GM12801 (cell line): ENCODE data around the gene ADISSP.

ENCODE experiments used
- TF ChIP-seq, protein P1 (sequence below): IDR thresholded peaks from one replicate; pipeline ENCODE4 v1.5.1; 2011; ENCODE audit warnings: control low read depth; ENCODE audit not compliant: insufficient read length; ENCODE audit errors: extremely low read depth

Gene ADISSP

DNA sequence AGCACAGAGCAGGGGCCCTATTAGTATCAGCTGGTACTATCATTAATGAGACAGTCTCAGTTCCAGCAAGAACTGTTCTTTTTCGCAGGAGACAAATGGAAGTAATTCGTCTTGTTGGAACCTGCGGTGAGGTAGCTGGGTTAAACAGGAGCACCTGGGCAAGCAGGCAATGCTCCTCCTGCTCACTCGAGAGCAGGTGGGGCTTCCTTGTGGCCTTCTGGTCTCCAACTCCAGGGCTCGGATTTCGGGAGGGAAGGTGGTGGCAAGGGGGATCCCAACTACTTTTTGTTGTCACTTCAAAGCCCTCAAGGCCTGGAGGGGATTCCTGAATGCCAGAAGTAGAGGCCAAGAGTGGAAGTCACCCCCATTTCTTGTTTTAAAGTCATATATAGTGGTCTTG, 15.0 kb upstream of the ADISSP start:
- TF ChIP-seq, protein P1, sequence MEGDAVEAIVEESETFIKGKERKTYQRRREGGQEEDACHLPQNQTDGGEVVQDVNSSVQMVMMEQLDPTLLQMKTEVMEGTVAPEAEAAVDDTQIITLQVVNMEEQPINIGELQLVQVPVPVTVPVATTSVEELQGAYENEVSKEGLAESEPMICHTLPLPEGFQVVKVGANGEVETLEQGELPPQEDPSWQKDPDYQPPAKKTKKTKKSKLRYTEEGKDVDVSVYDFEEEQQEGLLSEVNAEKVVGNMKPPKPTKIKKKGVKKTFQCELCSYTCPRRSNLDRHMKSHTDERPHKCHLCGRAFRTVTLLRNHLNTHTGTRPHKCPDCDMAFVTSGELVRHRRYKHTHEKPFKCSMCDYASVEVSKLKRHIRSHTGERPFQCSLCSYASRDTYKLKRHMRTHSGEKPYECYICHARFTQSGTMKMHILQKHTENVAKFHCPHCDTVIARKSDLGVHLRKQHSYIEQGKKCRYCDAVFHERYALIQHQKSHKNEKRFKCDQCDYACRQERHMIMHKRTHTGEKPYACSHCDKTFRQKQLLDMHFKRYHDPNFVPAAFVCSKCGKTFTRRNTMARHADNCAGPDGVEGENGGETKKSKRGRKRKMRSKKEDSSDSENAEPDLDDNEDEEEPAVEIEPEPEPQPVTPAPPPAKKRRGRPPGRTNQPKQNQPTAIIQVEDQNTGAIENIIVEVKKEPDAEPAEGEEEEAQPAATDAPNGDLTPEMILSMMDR, result no peak

DNA sequence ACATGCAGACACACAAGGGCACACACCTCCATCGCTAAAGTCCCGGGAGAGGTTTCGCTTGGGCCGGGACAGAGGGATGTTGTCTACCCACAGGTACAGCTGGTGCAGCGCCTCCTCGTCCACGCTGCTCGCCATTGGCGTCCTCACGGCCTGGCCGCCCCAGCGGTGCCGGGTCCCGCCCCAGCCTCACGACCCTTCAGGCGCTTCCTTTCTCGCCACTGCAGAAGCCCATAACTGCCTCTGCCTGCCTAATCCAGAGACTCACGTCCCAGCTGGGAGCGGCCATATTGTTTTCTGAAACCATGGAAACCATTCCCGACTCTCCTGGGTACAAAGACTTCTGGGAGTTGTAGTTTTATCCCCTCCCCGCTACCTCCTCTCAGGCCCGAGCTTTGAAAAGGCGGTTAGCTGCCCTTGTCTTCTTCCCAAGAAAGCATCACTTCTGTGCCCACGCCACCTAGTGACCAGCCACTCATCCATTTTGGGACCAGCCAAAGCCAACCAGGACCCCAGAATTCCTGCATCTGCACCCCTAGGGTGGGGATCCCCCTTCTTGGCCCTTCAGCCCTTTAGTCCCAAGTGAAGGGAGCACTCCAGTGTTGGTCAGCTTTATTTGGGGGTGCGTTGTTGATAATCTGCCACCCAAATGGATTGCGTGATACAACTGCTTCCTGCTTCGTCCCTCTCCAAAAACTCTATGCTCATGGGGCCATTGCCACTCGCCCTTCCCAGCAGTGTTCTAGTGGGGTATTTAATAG, 13.8 kb upstream of the ADISSP start, which contains the start of gene SPEF1:
Gene SPEF1 (minus strand): TSS at position 296 of the 758 bp plus-strand sequence. CDS start 161 bp downstream, at position 135.
- TF ChIP-seq, protein P1, result no peak

DNA sequence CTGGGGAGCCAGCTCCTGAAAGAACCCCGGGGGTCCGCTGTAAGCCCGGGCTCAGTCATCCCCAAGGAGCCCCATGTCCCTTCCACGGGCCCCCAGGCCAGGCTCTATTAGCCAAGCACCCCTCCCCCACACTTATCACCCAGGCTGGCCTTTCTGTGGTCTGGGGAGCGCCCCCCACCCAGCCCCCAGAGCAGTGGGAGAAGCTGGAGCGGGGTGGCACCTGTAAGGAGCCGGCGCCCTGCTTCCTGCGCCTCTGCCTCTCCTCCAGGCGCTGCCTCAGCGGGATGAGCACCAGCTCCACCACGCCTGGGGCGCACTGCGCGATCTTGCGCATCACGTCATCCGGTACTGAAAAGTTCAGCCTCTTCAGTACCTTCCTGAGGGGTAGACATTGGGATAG, 11.4 kb upstream of the ADISSP start:
- TF ChIP-seq, protein P1, result no peak

DNA sequence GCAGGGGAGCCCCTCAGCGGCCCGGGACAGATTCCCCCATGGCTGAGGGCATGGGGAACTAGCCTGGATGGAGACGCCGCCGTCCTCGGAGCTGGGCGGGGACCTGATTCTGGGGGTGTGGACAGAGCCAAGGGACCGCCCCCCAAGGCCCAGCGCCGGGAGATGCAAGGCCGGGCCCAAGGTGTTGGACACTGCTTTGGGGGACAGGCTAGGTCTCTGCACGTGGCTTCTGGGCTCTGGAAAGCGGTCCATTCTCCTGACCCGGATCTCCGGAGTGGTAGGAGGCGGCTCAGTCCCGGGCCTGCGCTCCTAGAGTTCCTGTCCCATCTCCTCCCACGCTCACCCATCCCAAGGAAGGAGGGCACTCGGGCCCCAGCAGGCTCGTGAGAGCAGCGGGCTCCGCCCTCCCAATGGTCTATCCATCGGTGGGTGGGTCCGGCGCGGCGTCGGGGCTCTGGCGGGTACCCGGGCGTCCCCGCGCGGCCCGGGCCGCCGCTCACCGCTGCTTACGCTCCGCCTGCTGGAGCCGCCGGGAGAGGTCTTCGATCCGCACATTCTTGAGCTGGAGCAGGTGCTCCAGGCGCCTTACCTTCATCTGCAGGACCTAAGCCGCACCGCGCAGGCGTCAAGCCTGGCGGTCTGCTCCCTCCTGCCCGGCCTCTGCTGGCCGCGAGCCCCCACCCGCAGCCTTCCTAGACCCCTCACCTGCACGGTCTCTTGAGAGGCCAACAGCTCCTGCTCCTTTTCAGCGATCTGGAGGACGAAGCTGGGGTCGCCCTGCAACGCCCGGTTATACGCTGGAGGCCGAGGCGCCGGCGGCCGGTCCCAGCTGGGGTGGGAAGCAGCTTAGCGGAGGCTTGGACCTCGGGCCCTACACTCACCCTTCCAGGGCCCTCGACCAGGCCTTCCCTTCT, 10.4 kb upstream of the ADISSP start:
- TF ChIP-seq, protein P1, result no peak

DNA sequence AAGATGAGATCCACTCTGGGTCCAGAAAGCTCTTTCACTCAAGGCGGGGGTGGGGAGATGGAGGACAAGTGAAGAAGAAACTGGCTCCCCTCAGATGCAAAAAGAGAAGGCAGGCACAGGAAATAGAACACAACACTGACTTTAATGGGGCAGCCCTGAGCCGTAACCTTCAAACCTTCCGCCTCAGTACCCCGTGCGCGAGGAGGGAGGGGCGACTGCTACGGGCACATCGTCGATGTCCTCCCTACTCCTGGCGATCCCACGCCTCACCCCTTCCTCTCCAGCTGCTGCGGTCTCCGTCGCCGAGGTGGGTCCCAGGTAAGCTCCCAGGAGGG, 9.8 kb upstream of the ADISSP start:
- TF ChIP-seq, protein P1, result no peak

DNA sequence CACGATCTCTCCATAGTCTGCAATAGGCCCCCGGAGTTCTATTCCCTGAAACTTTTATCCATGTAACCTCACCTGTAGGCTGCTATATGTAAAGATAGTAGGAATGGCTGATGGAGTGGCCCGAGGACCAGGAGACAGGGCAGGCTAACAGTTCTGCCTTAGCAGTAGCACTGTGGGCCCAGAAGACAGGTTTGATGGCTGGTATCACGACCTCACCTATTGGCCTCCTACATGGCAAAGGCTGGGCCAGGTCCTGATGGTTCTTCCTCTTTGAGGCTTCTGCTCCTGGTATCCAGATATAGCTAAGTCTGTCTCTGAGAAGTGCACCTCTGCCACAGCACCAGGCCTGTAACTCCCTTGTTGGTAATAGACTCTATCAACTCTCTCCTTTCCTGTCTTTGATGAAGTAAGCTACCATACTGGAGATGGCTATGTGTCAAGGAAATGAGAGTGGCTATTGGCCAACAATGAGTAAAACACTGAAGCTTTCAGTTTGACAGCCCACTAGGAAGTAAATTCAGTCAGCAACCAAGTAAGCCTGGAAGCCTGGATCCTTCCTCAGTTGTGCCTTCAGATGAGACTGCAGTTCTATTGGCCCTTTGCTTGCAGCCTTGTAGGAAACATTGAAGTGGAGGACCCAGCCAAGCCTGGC, 8.0 kb upstream of the ADISSP start:
- TF ChIP-seq, protein P1, result no peak

DNA sequence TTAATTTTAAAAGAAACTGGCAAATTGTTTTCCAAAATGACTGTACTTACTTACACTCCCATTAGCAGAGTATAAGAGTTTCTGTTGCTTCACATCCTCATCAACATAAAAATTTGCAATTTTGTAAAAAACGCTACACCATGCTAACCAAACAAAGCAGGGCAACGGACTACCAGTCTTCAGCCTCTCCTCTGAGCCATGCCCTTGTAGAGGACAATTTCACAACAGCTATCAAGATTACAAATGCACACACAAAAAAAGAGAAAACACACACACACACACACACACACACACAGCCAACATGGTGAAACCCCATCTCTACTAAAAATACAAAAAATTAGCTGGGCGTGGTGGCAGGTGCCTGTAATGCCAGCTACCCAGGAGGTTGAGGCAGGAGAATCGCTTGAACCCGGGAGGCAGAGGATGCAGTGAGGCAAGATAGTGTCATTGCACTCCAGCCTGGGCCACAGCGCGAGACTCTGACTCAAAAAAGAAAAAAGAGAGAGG, 4.1 kb upstream of the ADISSP start:
- TF ChIP-seq, protein P1, result no peak
